ENCODE results near the gene GPR107.
"Not testable (repeated sequence)": the region's sequence is repeated elsewhere in the genome, so short reads cannot be mapped to it uniquely, and the experiment has no call there.

The GPR107 gene

GRCh38 chr9:130053504-130054324 is at the start of gene GPR107:
TSS of gene GPR107 (plus strand) at chr9:130053906. CDS start at chr9:130053933, 27 bp downstream.
- H3K9ac ChIP-seq (ENCODE audit: low read length): peak within 1 kb of the TSS; percentile 70
- H3K4me1 ChIP-seq (ENCODE audit: control insufficient read depth, insufficient read depth, low read length): peaks cover 9% of the 10 kb centered on the region
- peak within 1 kb of the TSS; percentile 87 for H3K27ac ChIP-seq (ENCODE audit: low read depth, low read length)
- H3K27me3 ChIP-seq (ENCODE audit: control insufficient read depth, insufficient read depth, low read length): no peaks in the 10 kb centered on the region
- H3K4me3 ChIP-seq (ENCODE audit: low read length): peak within 1 kb of the TSS; percentile 94
- H3K36me3 ChIP-seq (ENCODE audit: control insufficient read depth, insufficient read depth, low read length): no peaks in the 10 kb centered on the region

GRCh38 chr9:130003943-130004552 is 49.7 kb upstream of the GPR107 start:
- Histone ChIP-seq H3K27ac (ENCODE audit: low read depth, low read length) (no peak overlapping the region), H3K4me1 (ENCODE audit: control insufficient read depth, insufficient read depth, low read length) (peaks cover 4% of the 10 kb centered on the region), H3K4me3 (ENCODE audit: low read length) (no peak overlapping the region)

GRCh38 chr9:130006952-130007351 is 46.8 kb upstream of the GPR107 start:
- not testable (repeated sequence) for H3K4me3 ChIP-seq (ENCODE audit: low read length); H3K9ac ChIP-seq (ENCODE audit: low read length); H3K4me1 ChIP-seq (ENCODE audit: control insufficient read depth, insufficient read depth, low read length); H3K27ac ChIP-seq (ENCODE audit: low read depth, low read length); H3K27me3 ChIP-seq (ENCODE audit: control insufficient read depth, insufficient read depth, low read length); H3K36me3 ChIP-seq (ENCODE audit: control insufficient read depth, insufficient read depth, low read length)

More at GRCh38 chr9:130003943-130004552, 49.7 kb upstream of the GPR107 start:
- no peak overlapping the region for H3K9ac ChIP-seq (ENCODE audit: low read length)
- H3K36me3 ChIP-seq (ENCODE audit: control insufficient read depth, insufficient read depth, low read length): no peaks in the 10 kb centered on the region
- no peaks in the 10 kb centered on the region for H3K27me3 ChIP-seq (ENCODE audit: control insufficient read depth, insufficient read depth, low read length)

GRCh38 chr9:130008538-130008937 is 45.2 kb upstream of the GPR107 start:
- Histone ChIP-seq H3K36me3 (ENCODE audit: control insufficient read depth, insufficient read depth, low read length) (no peaks in the 10 kb centered on the region), H3K4me1 (ENCODE audit: control insufficient read depth, insufficient read depth, low read length) (peaks cover 4% of the 10 kb centered on the region), H3K27me3 (ENCODE audit: control insufficient read depth, insufficient read depth, low read length) (no peaks in the 10 kb centered on the region), H3K9ac (ENCODE audit: low read length) (no peak overlapping the region), H3K4me3 (ENCODE audit: low read length) (no peak overlapping the region), H3K27ac (ENCODE audit: low read depth, low read length) (no peak overlapping the region)

- not testable (repeated sequence) for H3K27me3 ChIP-seq (ENCODE audit: control insufficient read depth, insufficient read depth, low read length); H3K4me3 ChIP-seq (ENCODE audit: low read length); H3K4me1 ChIP-seq (ENCODE audit: control insufficient read depth, insufficient read depth, low read length); H3K27ac ChIP-seq (ENCODE audit: low read depth, low read length); H3K9ac ChIP-seq (ENCODE audit: low read length); H3K36me3 ChIP-seq (ENCODE audit: control insufficient read depth, insufficient read depth, low read length)
Observed at GRCh38 chr9:130009546-130009945, 44.2 kb upstream of the GPR107 start.

GRCh38 chr9:130010151-130010988 is 43.3 kb upstream of the GPR107 start:
- no peak overlapping the region for H3K9ac ChIP-seq (ENCODE audit: low read length)
- no peak overlapping the region for H3K27ac ChIP-seq (ENCODE audit: low read depth, low read length)
- H3K27me3 ChIP-seq (ENCODE audit: control insufficient read depth, insufficient read depth, low read length): no peaks in the 10 kb centered on the region
- no peak overlapping the region for H3K4me3 ChIP-seq (ENCODE audit: low read length)
- no peaks in the 10 kb centered on the region for H3K36me3 ChIP-seq (ENCODE audit: control insufficient read depth, insufficient read depth, low read length)
- H3K4me1 ChIP-seq (ENCODE audit: control insufficient read depth, insufficient read depth, low read length): peaks cover 5% of the 10 kb centered on the region

GRCh38 chr9:130013326-130013725 is 40.4 kb upstream of the GPR107 start:
- H3K4me1 ChIP-seq (ENCODE audit: control insufficient read depth, insufficient read depth, low read length): peaks cover 5% of the 10 kb centered on the region
- H3K27me3 ChIP-seq (ENCODE audit: control insufficient read depth, insufficient read depth, low read length): no peaks in the 10 kb centered on the region
- no peak overlapping the region for H3K4me3 ChIP-seq (ENCODE audit: low read length)
- no peaks in the 10 kb centered on the region for H3K36me3 ChIP-seq (ENCODE audit: control insufficient read depth, insufficient read depth, low read length)
- no peak overlapping the region for H3K9ac ChIP-seq (ENCODE audit: low read length)
- no peak overlapping the region for H3K27ac ChIP-seq (ENCODE audit: low read depth, low read length)

- H3K4me3 ChIP-seq (ENCODE audit: low read length): no peak overlapping the region
- H3K27ac ChIP-seq (ENCODE audit: low read depth, low read length): no peak overlapping the region
- peaks cover 9% of the 10 kb centered on the region for H3K4me1 ChIP-seq (ENCODE audit: control insufficient read depth, insufficient read depth, low read length)
- H3K9ac ChIP-seq (ENCODE audit: low read length): no peak overlapping the region
- H3K36me3 ChIP-seq (ENCODE audit: control insufficient read depth, insufficient read depth, low read length): no peaks in the 10 kb centered on the region
- H3K27me3 ChIP-seq (ENCODE audit: control insufficient read depth, insufficient read depth, low read length): no peaks in the 10 kb centered on the region
Observed at GRCh38 chr9:130015353-130016019, 38.2 kb upstream of the GPR107 start.

GRCh38 chr9:130017076-130017475 is 36.6 kb upstream of the GPR107 start:
- H3K4me3 ChIP-seq (ENCODE audit: low read length): no peak overlapping the region
- peaks cover 14% of the 10 kb centered on the region for H3K4me1 ChIP-seq (ENCODE audit: control insufficient read depth, insufficient read depth, low read length)
- no peaks in the 10 kb centered on the region for H3K27me3 ChIP-seq (ENCODE audit: control insufficient read depth, insufficient read depth, low read length)
- H3K36me3 ChIP-seq (ENCODE audit: control insufficient read depth, insufficient read depth, low read length): no peaks in the 10 kb centered on the region
- peak overlapping the region; percentile 63 for H3K27ac ChIP-seq (ENCODE audit: low read depth, low read length)
- H3K9ac ChIP-seq (ENCODE audit: low read length): no peak overlapping the region

GRCh38 chr9:130017510-130017909 is 36.2 kb upstream of the GPR107 start:
- not testable (repeated sequence) for H3K36me3 ChIP-seq (ENCODE audit: control insufficient read depth, insufficient read depth, low read length); H3K9ac ChIP-seq (ENCODE audit: low read length); H3K4me3 ChIP-seq (ENCODE audit: low read length); H3K27me3 ChIP-seq (ENCODE audit: control insufficient read depth, insufficient read depth, low read length)
- H3K4me1 ChIP-seq (ENCODE audit: control insufficient read depth, insufficient read depth, low read length): peaks cover 14% of the 10 kb centered on the region
- peak overlapping the region; percentile 55 for H3K27ac ChIP-seq (ENCODE audit: low read depth, low read length)

GRCh38 chr9:130018265-130018664 is 35.4 kb upstream of the GPR107 start:
- Histone ChIP-seq H3K27me3 (ENCODE audit: control insufficient read depth, insufficient read depth, low read length) (no peaks in the 10 kb centered on the region), H3K27ac (ENCODE audit: low read depth, low read length) (no peak overlapping the region), H3K4me3 (ENCODE audit: low read length) (no peak overlapping the region), H3K9ac (ENCODE audit: low read length) (no peak overlapping the region), H3K36me3 (ENCODE audit: control insufficient read depth, insufficient read depth, low read length) (no peaks in the 10 kb centered on the region), H3K4me1 (ENCODE audit: control insufficient read depth, insufficient read depth, low read length) (peaks cover 17% of the 10 kb centered on the region)

- Histone ChIP-seq H3K4me3 (ENCODE audit: low read length) (no peak overlapping the region), H3K4me1 (ENCODE audit: control insufficient read depth, insufficient read depth, low read length) (peaks cover 17% of the 10 kb centered on the region), H3K9ac (ENCODE audit: low read length) (no peak overlapping the region), H3K27ac (ENCODE audit: low read depth, low read length) (no peak overlapping the region), H3K36me3 (ENCODE audit: control insufficient read depth, insufficient read depth, low read length) (no peaks in the 10 kb centered on the region), H3K27me3 (ENCODE audit: control insufficient read depth, insufficient read depth, low read length) (no peaks in the 10 kb centered on the region)
Observed at GRCh38 chr9:130020618-130021017, 33.1 kb upstream of the GPR107 start.

Data from rectal smooth muscle tissue (tissue), 1 donor.